ENCODE data around the gene NRIP1. TPM values are rescaled to one million over a fixed set of nuclear protein-coding genes. Genes with fewer than 3 reads are reported as not detected.

NRIP1 gene
- total and polyA plus RNA-seq, 2 donors (not counting 3 experiments of a cell fraction or from before 2014, with no cell fraction given): 2.8 to 24.0 TPM

DNA sequence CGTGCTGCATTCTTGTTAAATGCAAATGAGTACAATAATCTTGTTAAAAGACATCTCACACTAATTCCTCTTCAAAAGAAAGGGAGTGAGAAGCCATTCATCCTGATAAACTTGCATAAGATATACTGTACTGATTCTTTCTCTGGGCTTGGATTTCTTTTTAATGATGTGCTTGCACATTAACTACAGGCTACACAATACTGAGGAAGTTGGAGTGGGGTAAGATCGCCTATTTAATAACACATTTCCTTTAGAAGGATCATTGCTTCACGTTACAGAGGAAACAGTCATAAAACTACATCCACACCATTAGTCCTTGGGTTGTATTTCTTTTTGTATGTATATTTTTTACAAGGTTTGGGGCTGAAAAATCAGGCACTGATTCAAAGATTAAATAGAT, 36.6 kb downstream of the NRIP1 start:
- dilution Hi-C loops (cut with MboI; ENCODE audit: extremely low pct_ligation_motif_present, low sequenced_read_pairs) (no loop called here), intact Hi-C loops (cut with micrococcal nuclease) (no loop called here)
- TF ChIP-seq POLR2AphosphoS5 (IDR thresholded peaks at IDR 0.05; ENCODE audit: insufficient read depth, low read depth, low read length) (no peak), MYC (IDR thresholded peaks at IDR 0.05; ENCODE audit: low read depth, low read length) (no peak), POLR2A (IDR thresholded peaks at IDR 0.05; ENCODE audit: low read depth, low read length) (no peak), EZH2 (IDR thresholded peaks at IDR 0.05; ENCODE audit: borderline replicate concordance, low read depth, low read length, severe bottlenecking) (no peak)
- H3K27me3 ChIP-seq (ENCODE audit: control insufficient read depth in 2 of 2, insufficient read depth in 2 of 2, low read length in 2 of 2): no peaks in the 10 kb centered on the region
- no peak overlapping the region for H3K27ac ChIP-seq (ENCODE audit: insufficient read depth, low read depth, low read length)
- peaks cover 12% of the 10 kb centered on the region for H4K20me1 ChIP-seq (replicated peaks; ENCODE audit: control insufficient read depth, extremely low read depth, insufficient read depth, low read length)
- DNase-seq (ENCODE audit: low read depth, low spot score) (peak; percentile 32), FAIRE-seq (no peak)
- H3K9ac ChIP-seq (replicated peaks; ENCODE audit: extremely low read depth, insufficient read depth, low read length): no peak overlapping the region
- no peaks in the 10 kb centered on the region for H3K9me3 ChIP-seq (replicated peaks; ENCODE audit: control insufficient read depth, insufficient read depth, low read length)
- peaks cover 8% of the 10 kb centered on the region for H3K9me1 ChIP-seq (replicated peaks; ENCODE audit: control insufficient read depth, extremely low read depth, insufficient read depth, low read length)
- H2AFZ ChIP-seq (ENCODE audit: low read depth, low read length): no peak overlapping the region
- ChIA-PET POLR2A (no interaction called here), CTCF (interaction anchor here (1.3 kb wide), 1 partner anchor 14 kb away, joined by 3 read pairs; no protein-coding TSS in a partner anchor)
- H3K4me1 ChIP-seq (ENCODE audit: control insufficient read depth, extremely low read depth, insufficient read depth, low read length): peaks cover 5% of the 10 kb centered on the region
- H3K4me3 ChIP-seq (replicated peaks in 1 of 3; ENCODE audit: insufficient read depth in 1 of 3, low read depth in 1 of 3, low read length in 3 of 3): no peak overlapping the region
- BruUV-seq (replicated peaks): no TSS peak
- H3K79me2 ChIP-seq (ENCODE audit: control insufficient read depth, insufficient read depth, low read length): peaks cover 92% of the 10 kb centered on the region
- no peaks in the 10 kb centered on the region for H3K36me3 ChIP-seq (ENCODE audit: control insufficient read depth in 2 of 2, extremely low read depth in 1 of 2, insufficient read depth in 2 of 2, low read length in 2 of 2)
- H3K4me2 ChIP-seq (ENCODE audit: insufficient read depth, low read length): no peak overlapping the region

DNA sequence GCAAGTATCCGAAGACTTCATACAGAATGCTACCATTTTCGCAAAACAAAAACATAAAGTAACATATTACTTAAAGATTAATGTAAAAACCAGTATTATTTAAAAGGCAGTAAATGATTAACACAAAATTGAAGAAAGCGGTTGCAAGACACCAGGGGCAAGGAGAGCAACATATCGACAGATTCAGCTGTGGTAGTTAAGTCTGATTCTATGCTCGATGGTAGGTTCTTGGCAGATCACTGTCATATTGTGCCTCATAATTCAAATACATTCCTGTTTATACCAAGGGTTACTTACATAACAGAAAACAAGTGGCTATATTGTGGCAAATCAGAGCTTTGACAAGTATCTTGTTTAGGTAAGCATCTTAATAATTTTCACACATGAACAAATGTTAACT, 37.7 kb downstream of the NRIP1 start:
- H3K36me3 ChIP-seq (ENCODE audit: control insufficient read depth in 2 of 2, extremely low read depth in 1 of 2, insufficient read depth in 2 of 2, low read length in 2 of 2): no peaks in the 10 kb centered on the region
- DNase-seq (ENCODE audit: low read depth, low spot score) (no peak), FAIRE-seq (no peak)
- TF ChIP-seq MYC (IDR thresholded peaks at IDR 0.05; ENCODE audit: low read depth, low read length) (no peak), GATA2 (IDR thresholded peaks at IDR 0.05; ENCODE audit: insufficient read depth, insufficient read length, low read depth, low read length) (no peak), FOS (IDR thresholded peaks at IDR 0.05; ENCODE audit: borderline replicate concordance, insufficient read depth, low read length) (no peak), POLR2A (IDR thresholded peaks at IDR 0.05; ENCODE audit: low read depth, low read length) (no peak), EZH2 (IDR thresholded peaks at IDR 0.05; ENCODE audit: borderline replicate concordance, low read depth, low read length, severe bottlenecking) (no peak), POLR2AphosphoS5 (IDR thresholded peaks at IDR 0.05; ENCODE audit: insufficient read depth, low read depth, low read length) (no peak), JUN (IDR thresholded peaks at IDR 0.05; ENCODE audit: borderline replicate concordance, insufficient read depth, insufficient read length, low read depth) (no peak)
- TF ChIP-seq, protein P1, sequence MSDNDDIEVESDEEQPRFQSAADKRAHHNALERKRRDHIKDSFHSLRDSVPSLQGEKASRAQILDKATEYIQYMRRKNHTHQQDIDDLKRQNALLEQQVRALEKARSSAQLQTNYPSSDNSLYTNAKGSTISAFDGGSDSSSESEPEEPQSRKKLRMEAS (IDR thresholded peaks at IDR 0.05; ENCODE audit: insufficient read depth, insufficient read length): no peak
- TF ChIP-seq, protein P2, sequence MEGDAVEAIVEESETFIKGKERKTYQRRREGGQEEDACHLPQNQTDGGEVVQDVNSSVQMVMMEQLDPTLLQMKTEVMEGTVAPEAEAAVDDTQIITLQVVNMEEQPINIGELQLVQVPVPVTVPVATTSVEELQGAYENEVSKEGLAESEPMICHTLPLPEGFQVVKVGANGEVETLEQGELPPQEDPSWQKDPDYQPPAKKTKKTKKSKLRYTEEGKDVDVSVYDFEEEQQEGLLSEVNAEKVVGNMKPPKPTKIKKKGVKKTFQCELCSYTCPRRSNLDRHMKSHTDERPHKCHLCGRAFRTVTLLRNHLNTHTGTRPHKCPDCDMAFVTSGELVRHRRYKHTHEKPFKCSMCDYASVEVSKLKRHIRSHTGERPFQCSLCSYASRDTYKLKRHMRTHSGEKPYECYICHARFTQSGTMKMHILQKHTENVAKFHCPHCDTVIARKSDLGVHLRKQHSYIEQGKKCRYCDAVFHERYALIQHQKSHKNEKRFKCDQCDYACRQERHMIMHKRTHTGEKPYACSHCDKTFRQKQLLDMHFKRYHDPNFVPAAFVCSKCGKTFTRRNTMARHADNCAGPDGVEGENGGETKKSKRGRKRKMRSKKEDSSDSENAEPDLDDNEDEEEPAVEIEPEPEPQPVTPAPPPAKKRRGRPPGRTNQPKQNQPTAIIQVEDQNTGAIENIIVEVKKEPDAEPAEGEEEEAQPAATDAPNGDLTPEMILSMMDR (IDR thresholded peaks at IDR 0.05; ENCODE audit: extremely low read depth in 1 of 2, insufficient read depth in 1 of 2, low read depth in 1 of 2, low read length in 2 of 2): no peak
- no peak overlapping the region for H3K4me2 ChIP-seq (ENCODE audit: insufficient read depth, low read length)
- no peak overlapping the region for H3K9ac ChIP-seq (replicated peaks; ENCODE audit: extremely low read depth, insufficient read depth, low read length)
- dilution Hi-C loops (cut with MboI; ENCODE audit: extremely low pct_ligation_motif_present, low sequenced_read_pairs): no loop called here
- BruUV-seq (replicated peaks): no TSS peak
- H3K79me2 ChIP-seq (ENCODE audit: control insufficient read depth, insufficient read depth, low read length): peaks cover 94% of the 10 kb centered on the region
- H4K20me1 ChIP-seq (replicated peaks; ENCODE audit: control insufficient read depth, extremely low read depth, insufficient read depth, low read length): peaks cover 17% of the 10 kb centered on the region
- peaks cover 8% of the 10 kb centered on the region for H3K9me1 ChIP-seq (replicated peaks; ENCODE audit: control insufficient read depth, extremely low read depth, insufficient read depth, low read length)
- CTCF ChIA-PET: no interaction called here
- no peaks in the 10 kb centered on the region for H3K9me3 ChIP-seq (replicated peaks; ENCODE audit: control insufficient read depth, insufficient read depth, low read length)
- no peaks in the 10 kb centered on the region for H3K27me3 ChIP-seq (ENCODE audit: control insufficient read depth in 2 of 2, insufficient read depth in 2 of 2, low read length in 2 of 2)
- H3K27ac ChIP-seq (ENCODE audit: insufficient read depth, low read depth, low read length): no peak overlapping the region
- H3K4me3 ChIP-seq (replicated peaks in 1 of 3; ENCODE audit: insufficient read depth in 1 of 3, low read depth in 1 of 3, low read length in 3 of 3): no peak overlapping the region
- peaks cover 5% of the 10 kb centered on the region for H3K4me1 ChIP-seq (ENCODE audit: control insufficient read depth, extremely low read depth, insufficient read depth, low read length)
- POLR2A ChIA-PET: no interaction called here
- no peak overlapping the region for H2AFZ ChIP-seq (ENCODE audit: low read depth, low read length)
- intact Hi-C loops (cut with micrococcal nuclease): no loop called here

Measured in endothelial cell of umbilical vein (primary cell).